H9 (cell line): ENCODE measurements around the gene AMBRA1. TPM values are rescaled to one million over a fixed set of nuclear protein-coding genes. Genes with fewer than 3 reads are reported as not detected.
A peak's percentile ranks its signal among the peaks of the same experiment; 100 is the strongest.

Experiments
- DNase-seq: peaks from one replicate; pipeline ENCODE4 v3.0.0-alpha.2; 2017
- H2AFZ ChIP-seq: one replicate; pipeline ENCODE4 v1.6.1; 2013; ENCODE audit warnings: mild to moderate bottlenecking, low read length, control low read depth, moderate library complexity
- H2AK5ac ChIP-seq: 2 replicates; pipeline ENCODE4 v1.6.1; 2013; ENCODE audit warnings: low read length, control low read depth, mixed read lengths; ENCODE audit not compliant: insufficient read length
- H2BK120ac ChIP-seq: one replicate; pipeline ENCODE4 v1.6.1; 2013; ENCODE audit warnings: low read depth, mild to moderate bottlenecking, low read length, control low read depth, inconsistent platforms; ENCODE audit not compliant: poor library complexity, severe bottlenecking
- H2BK12ac ChIP-seq: 2 replicates; pipeline ENCODE4 v1.6.1; 2013; ENCODE audit warnings: low read length, control low read depth, mixed read lengths, low read depth; ENCODE audit not compliant: insufficient read length
- H2BK15ac ChIP-seq: 2 replicates; pipeline ENCODE4 v1.6.1; 2013; ENCODE audit warnings: low read depth, low read length, control low read depth
- H2BK20ac ChIP-seq: one replicate; pipeline ENCODE4 v1.6.1; 2013; ENCODE audit warnings: low read depth, mild to moderate bottlenecking, low read length, control low read depth, inconsistent platforms; ENCODE audit not compliant: poor library complexity, severe bottlenecking
- H2BK5ac ChIP-seq: 2 replicates; pipeline ENCODE4 v1.6.1; 2013; ENCODE audit warnings: low read length, control low read depth, mixed read lengths; ENCODE audit not compliant: insufficient read length
- H3K14ac ChIP-seq: 2 replicates; pipeline ENCODE4 v1.6.1; 2013; ENCODE audit warnings: low read length, control low read depth; ENCODE audit not compliant: insufficient read depth
- H3K18ac ChIP-seq: 2 replicates; pipeline ENCODE4 v1.6.1; 2013; ENCODE audit warnings: low read depth, mild to moderate bottlenecking, mixed read lengths, low read length, control low read depth; ENCODE audit not compliant: insufficient read length
- H3K23ac ChIP-seq: 2 replicates; pipeline ENCODE4 v1.6.1; 2013; ENCODE audit warnings: low read length, control low read depth, mixed read lengths, low read depth; ENCODE audit not compliant: insufficient read length
- H3K23me2 ChIP-seq: 2 replicates; pipeline ENCODE4 v1.6.1; 2013; ENCODE audit warnings: low read depth, mild to moderate bottlenecking, mixed read lengths, low read length, control low read depth; ENCODE audit not compliant: insufficient read length, poor library complexity, severe bottlenecking
- H3K27ac ChIP-seq: 2 replicates; pipeline ENCODE4 v1.5.1; 2013; ENCODE audit warnings: low read length, control low read depth, mixed read lengths, low read depth; ENCODE audit not compliant: insufficient read length
- H3K27me3 ChIP-seq: 2 replicates; pipeline ENCODE4 v1.6.1; 2013; ENCODE audit warnings: low read length, control low read depth, inconsistent platforms; ENCODE audit not compliant: insufficient read depth
- H3K4ac ChIP-seq: 2 replicates; pipeline ENCODE4 v1.6.1; 2013; ENCODE audit warnings: low read depth, mild to moderate bottlenecking, control low read depth, inconsistent platforms, low read length, moderate library complexity
- H3K4me1 ChIP-seq: 2 replicates; pipeline ENCODE4 v1.6.1; 2013; ENCODE audit warnings: low read length, control low read depth, inconsistent platforms; ENCODE audit not compliant: insufficient read depth
- H3K4me2 ChIP-seq: 2 replicates; pipeline ENCODE4 v1.6.1; 2013; ENCODE audit warnings: low read length, control low read depth, mixed read lengths; ENCODE audit not compliant: insufficient read length, insufficient read depth
- H3K56ac ChIP-seq: 2 replicates; pipeline ENCODE4 v1.6.1; 2013; ENCODE audit warnings: low read depth, mild to moderate bottlenecking, mixed read lengths, low read length, control low read depth; ENCODE audit not compliant: insufficient read length
- H3K79me1 ChIP-seq: 2 replicates; pipeline ENCODE4 v1.6.1; 2013; ENCODE audit warnings: low read depth, mild to moderate bottlenecking, moderate library complexity, low read length, control low read depth, inconsistent platforms; ENCODE audit not compliant: insufficient read depth, poor library complexity, severe bottlenecking
- H3K79me2 ChIP-seq: 2 replicates; pipeline ENCODE4 v1.6.1; 2013; ENCODE audit warnings: low read length, control low read depth, inconsistent platforms; ENCODE audit not compliant: insufficient read depth
- H3K9ac ChIP-seq: 2 replicates; pipeline ENCODE4 v1.6.1; 2013; ENCODE audit warnings: low read length, control low read depth, mixed read lengths; ENCODE audit not compliant: insufficient read length; ENCODE audit errors: extremely low read depth
- H3K9me3 ChIP-seq: one replicate; pipeline ENCODE4 v1.6.1; 2013; ENCODE audit warnings: low read depth, low read length, inconsistent platforms; ENCODE audit not compliant: control insufficient read depth
- H3T11ph ChIP-seq: one replicate; pipeline ENCODE4 v1.6.1; 2013; ENCODE audit warnings: mild to moderate bottlenecking, low read length, control low read depth, inconsistent platforms
- H4K20me1 ChIP-seq: one replicate; pipeline ENCODE4 v1.6.1; 2013; ENCODE audit not compliant: control insufficient read depth, insufficient read length, insufficient read depth
- H4K5ac ChIP-seq: 2 replicates; pipeline ENCODE4 v1.6.1; 2013; ENCODE audit warnings: low read depth, mild to moderate bottlenecking, mixed read lengths, low read length, control low read depth; ENCODE audit not compliant: insufficient read length
- H4K8ac ChIP-seq: replicated peaks from 2 replicates; pipeline ENCODE4 v1.6.1; 2013; ENCODE audit warnings: low read length, control low read depth, mixed read lengths, low read depth; ENCODE audit not compliant: insufficient read length
- H4K91ac ChIP-seq: 2 replicates; pipeline ENCODE4 v1.6.1; 2013; ENCODE audit warnings: low read depth, mild to moderate bottlenecking, moderate library complexity, mixed read lengths, low read length, control low read depth; ENCODE audit not compliant: insufficient read length
- H3K27ac Mint-ChIP-seq, 3 experiments: 2 replicates in 2 of 3; 3 replicates in 1 of 3; pipeline ENCODE4 v1.8.0; 2020 to 2021; ENCODE audit warnings: mixed read lengths in 3 of 3, mild to moderate bottlenecking in 1 of 3, moderate library complexity in 1 of 3
- H3K27me3 Mint-ChIP-seq: 2 replicates; pipeline ENCODE4 v1.8.0; 2021; ENCODE audit warnings: low read depth, mild to moderate bottlenecking, moderate library complexity, mixed read lengths
- H3K36me3 Mint-ChIP-seq, 3 experiments: 2 replicates in 2 of 3; 3 replicates in 1 of 3; pipeline ENCODE4 v1.8.0; 2020 to 2021; ENCODE audit warnings: low read depth in 3 of 3, mixed read lengths in 3 of 3; ENCODE audit not compliant: insufficient read depth in 1 of 3
- H3K4me1 Mint-ChIP-seq, 2 experiments: 2 replicates each; pipeline ENCODE4 v1.8.0; 2020; ENCODE audit warnings: mixed read lengths in 2 of 2
- H3K4me3 Mint-ChIP-seq, 2 experiments: 2 replicates in 1 of 2; 3 replicates in 1 of 2; pipeline ENCODE4 v1.8.0; 2020 to 2021; ENCODE audit warnings: mild to moderate bottlenecking in 2 of 2, mixed read lengths in 2 of 2, moderate library complexity in 1 of 2
- H3K9me3 Mint-ChIP-seq, 2 experiments: 2 replicates in 1 of 2; 3 replicates in 1 of 2; pipeline ENCODE4 v1.8.0; 2020; ENCODE audit warnings: mild to moderate bottlenecking in 2 of 2, mixed read lengths in 2 of 2, moderate library complexity in 1 of 2
- WGBS: extraction: QIAGEN DNeasy Blood & Tissue Kit; methylation state at CpG from one replicate; pipeline ENCODE4 v1.1.7; 2013; ENCODE audit warnings: missing lambda C conversion rate, low lambda C conversion rate, mixed read lengths; ENCODE audit not compliant: insufficient read length; ENCODE audit errors: extremely low coverage; 5-methylcytosine and 5-hydroxymethylcytosine counted together
- total RNA-seq: library from RNA; stranded (reverse); gene quantifications from 2 replicates; pipeline ENCODE4 v1.2.1, GENCODE V29; 2021
- TF ChIP-seq, protein P1 (sequence below): fragments of 200-600 bp; sonication (generic); conservative IDR thresholded peaks from 3 replicates; pipeline ENCODE4 v1.8.0; 2021; ENCODE audit warnings: antibody characterized with exemption, mild to moderate bottlenecking

Gene AMBRA1
- total RNA-seq, 1 experiment from 2014 or later, result 37.5 TPM

GRCh38 chr11:46397526-46397925, 196.3 kb downstream of the AMBRA1 start:
- no peak overlapping the region for H3K23ac ChIP-seq
- peak overlapping the region in 1 of 3 experiments; percentile 82; a peak in 2 of 7 replicates for H3K27ac Mint-ChIP-seq
- H3K23me2 ChIP-seq, result peaks cover 7% of the 10 kb centered on the region
- no peaks in the 10 kb centered on the region for H3K79me1 ChIP-seq
- TF ChIP-seq, protein P1, sequence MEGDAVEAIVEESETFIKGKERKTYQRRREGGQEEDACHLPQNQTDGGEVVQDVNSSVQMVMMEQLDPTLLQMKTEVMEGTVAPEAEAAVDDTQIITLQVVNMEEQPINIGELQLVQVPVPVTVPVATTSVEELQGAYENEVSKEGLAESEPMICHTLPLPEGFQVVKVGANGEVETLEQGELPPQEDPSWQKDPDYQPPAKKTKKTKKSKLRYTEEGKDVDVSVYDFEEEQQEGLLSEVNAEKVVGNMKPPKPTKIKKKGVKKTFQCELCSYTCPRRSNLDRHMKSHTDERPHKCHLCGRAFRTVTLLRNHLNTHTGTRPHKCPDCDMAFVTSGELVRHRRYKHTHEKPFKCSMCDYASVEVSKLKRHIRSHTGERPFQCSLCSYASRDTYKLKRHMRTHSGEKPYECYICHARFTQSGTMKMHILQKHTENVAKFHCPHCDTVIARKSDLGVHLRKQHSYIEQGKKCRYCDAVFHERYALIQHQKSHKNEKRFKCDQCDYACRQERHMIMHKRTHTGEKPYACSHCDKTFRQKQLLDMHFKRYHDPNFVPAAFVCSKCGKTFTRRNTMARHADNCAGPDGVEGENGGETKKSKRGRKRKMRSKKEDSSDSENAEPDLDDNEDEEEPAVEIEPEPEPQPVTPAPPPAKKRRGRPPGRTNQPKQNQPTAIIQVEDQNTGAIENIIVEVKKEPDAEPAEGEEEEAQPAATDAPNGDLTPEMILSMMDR, result no peak
- no peak overlapping the region for H3K56ac ChIP-seq
- H4K5ac ChIP-seq, result no peak overlapping the region
- H3K14ac ChIP-seq, result no peak overlapping the region
- H3K4me1 ChIP-seq, result peaks cover 3% of the 10 kb centered on the region; the same call in 1 of the 2 replicates
- no peak overlapping the region for H2BK20ac ChIP-seq
- no peak overlapping the region for H3K4me2 ChIP-seq
- WGBS, result no CpG with 5 or more reads among the region's 19 CpGs
- no peak overlapping the region for H2BK15ac ChIP-seq
- no peak overlapping the region for H2BK12ac ChIP-seq
- H3K79me2 ChIP-seq, result no peaks in the 10 kb centered on the region
- H4K8ac ChIP-seq, result no peak overlapping the region
- no peak overlapping the region for H3K9ac ChIP-seq
- peaks cover 18% of the 10 kb centered on the region for H3K27me3 Mint-ChIP-seq
- no peaks in the 10 kb centered on the region for H3K9me3 ChIP-seq
- no peak overlapping the region for H3T11ph ChIP-seq
- peaks cover 0 to 20% (median 18%) of the 10 kb centered on the region in 3 experiments; a peak in 6 of 7 replicates for H3K36me3 Mint-ChIP-seq
- no peak overlapping the region for H2AFZ ChIP-seq
- H2AK5ac ChIP-seq, result no peak overlapping the region
- no peaks in the 10 kb centered on the region for H4K20me1 ChIP-seq
- no peak overlapping the region for H3K4ac ChIP-seq
- H3K27ac ChIP-seq, result no peak overlapping the region
- no peak overlapping the region for H2BK5ac ChIP-seq
- H3K18ac ChIP-seq, result no peak overlapping the region
- H3K27me3 ChIP-seq, result no peaks in the 10 kb centered on the region
- H2BK120ac ChIP-seq, result no peak overlapping the region
- H3K4me3 Mint-ChIP-seq, result no peak overlapping the region
- H4K91ac ChIP-seq, result no peak overlapping the region
- H3K4me1 Mint-ChIP-seq, result peaks cover 10% of the 10 kb centered on the region in 2 experiments
- DNase-seq, result no peak
- H3K9me3 Mint-ChIP-seq, result no peaks in the 10 kb centered on the region
